Thyroid gland (tissue), 4 donors: ENCODE data around the gene S100A7. TPM values are rescaled to one million over a fixed set of nuclear protein-coding genes. Genes with fewer than 3 reads are reported as not detected.
"Not testable (repeated sequence)": the region's sequence is repeated elsewhere in the genome, so short reads cannot be mapped to it uniquely, and the experiment has no call there.

Experiments
- DNase-seq, 2 donors: peaks; one replicate each; pipeline ENCODE4 v3.0.0-alpha.2; 2019
- H3K27ac ChIP-seq, 3 donors: fragments of 200-600 bp; sonication (generic); 1 replicate in 2 of 3; 2 replicates in 1 of 3; pipeline ENCODE4 v1.5.1; 2016 to 2019; ENCODE audit warnings: mild to moderate bottlenecking in 1 of 3, moderate library complexity in 1 of 3
- H3K27me3 ChIP-seq: fragments of 200-600 bp; sonication (generic); one replicate; pipeline ENCODE4 v1.5.1; 2019
- H3K36me3 ChIP-seq, 2 donors: fragments of 200-600 bp; sonication (generic); one replicate each; pipeline ENCODE4 v1.5.1; 2016 to 2019
- H3K4me1 ChIP-seq, 2 donors: fragments of 200-600 bp; sonication (generic); one replicate each; pipeline ENCODE4 v1.5.1; 2017 to 2019
- H3K4me3 ChIP-seq, 3 donors: fragments of 200-600 bp; sonication (generic); replicated peaks in 1 of 3; 1 replicate in 2 of 3; 2 replicates in 1 of 3; pipeline ENCODE4 v1.5.1; 2016; ENCODE audit warnings: mild to moderate bottlenecking in 1 of 3
- H3K9me3 ChIP-seq: fragments of 200-600 bp; sonication (generic); one replicate; pipeline ENCODE4 v1.5.1; 2017
- CTCF ChIP-seq, 6 experiments: fragments of 200-600 bp in 3 of 6; fragments of 450-650 bp in 3 of 6; sonication (generic) in 3 of 6; IDR thresholded peaks; one replicate each; pipeline ENCODE4 v1.5.1; 2016 to 2019; ENCODE audit warnings: antibody characterized with exemption in 6 of 6, mild to moderate bottlenecking in 2 of 6, inconsistent platforms in 1 of 6, moderate library complexity in 1 of 6
- POLR2A ChIP-seq, 2 donors: fragments of 450-650 bp; IDR thresholded peaks; one replicate each; pipeline ENCODE4 v1.6.1; 2017; ENCODE audit warnings: antibody characterized with exemption in 2 of 2, mild to moderate bottlenecking in 2 of 2, moderate library complexity in 1 of 2
- WGBS, 2 donors: methylation state at CpG; one replicate each; pipeline ENCODE4 v1.1.5; 2017; 5-methylcytosine and 5-hydroxymethylcytosine counted together
- intact Hi-C: fragments of 100-400 bp; cut with DNase I; formaldehyde crosslinking; loops from one replicate; pipeline ENCODE4 v1.15.1; 2023
- total RNA-seq, 4 donors: library from RNA; depleted of rRNA; stranded (reverse); fragments of >200 nt; gene quantifications; one replicate each; pipeline ENCODE4 v1.2.3, GENCODE V29; 2016

Gene S100A7
- total RNA-seq, 4 donors from 2014 or later, result not detected

GRCh38 chr1:153417136-153417888 is 43.1 kb downstream of the S100A7 start:
- H3K4me3 ChIP-seq, result no peak overlapping the region
- no peaks in the 10 kb centered on the region for H3K9me3 ChIP-seq
- no peaks in the 10 kb centered on the region for H3K4me1 ChIP-seq
- H3K27ac ChIP-seq, result no peak overlapping the region
- WGBS, 2 donors, result 78 to 83% methylated on average over 12 of the region's 12 CpGs
- no peaks in the 10 kb centered on the region for H3K36me3 ChIP-seq
- no peak for DNase-seq
- no peaks in the 10 kb centered on the region for H3K27me3 ChIP-seq
- TF ChIP-seq POLR2A (IDR thresholded peaks at IDR 0.05) (no peak), CTCF (IDR thresholded peaks at IDR 0.05) (no peak)
- intact Hi-C loops, result no loop called here

GRCh38 chr1:153415850-153416570 is 44.4 kb downstream of the S100A7 start, which contains the start of gene S100A7A:
Gene S100A7A (plus strand): TSS chr1:153416520. CDS start chr1:153418083, 1,563 bp downstream.
- H3K9me3 ChIP-seq, result no peaks in the 10 kb centered on the region
- intact Hi-C loops, result no loop called here
- H3K4me3 ChIP-seq, result no peak within 1 kb of the TSS
- no peaks in the 10 kb centered on the region for H3K36me3 ChIP-seq
- TF ChIP-seq CTCF (IDR thresholded peaks at IDR 0.05), result no peak
- no peak for TF ChIP-seq POLR2A (IDR thresholded peaks at IDR 0.05)
- H3K27me3 ChIP-seq, result no peaks in the 10 kb centered on the region
- DNase-seq, result no peak
- no peak within 1 kb of the TSS for H3K27ac ChIP-seq
- no peaks in the 10 kb centered on the region for H3K4me1 ChIP-seq
- 68 to 74% methylated on average over 6 of the region's 6 CpGs for WGBS, 2 donors

- H3K4me3 ChIP-seq, H3K27me3 ChIP-seq, DNase-seq: not testable (repeated sequence)
Observed at GRCh38 chr1:153413961-153414360, 46.5 kb downstream of the S100A7 start.

More at GRCh38 chr1:153413961-153414360, 46.5 kb downstream of the S100A7 start:
- H3K4me1 ChIP-seq, H3K36me3 ChIP-seq, H3K9me3 ChIP-seq, intact Hi-C loops, H3K27ac ChIP-seq: not testable (repeated sequence)

Other genes starting within 250 kb of the S100A7 start
- gene PRR9, start 243.1 kb downstream of the S100A7 start, total RNA-seq, result not detected
- not detected for gene LORICRIN, start 201.0 kb downstream of the S100A7 start, total RNA-seq
- gene PGLYRP3, start 147.7 kb downstream of the S100A7 start, total RNA-seq, result not detected
- not detected for gene PGLYRP4, start 111.8 kb downstream of the S100A7 start, total RNA-seq
- gene S100A9, start 102.8 kb downstream of the S100A7 start, total RNA-seq, result 100 to 1,000 TPM in 1 of 4 donors, 10 to 100 TPM in 3; 36.2 to 285 (median 66.0) TPM
- gene S100A12, start 85.0 kb downstream of the S100A7 start, total RNA-seq, result not detected
- gene S100A8, start 69.6 kb downstream of the S100A7 start, total RNA-seq, result 10 to 100 TPM in 1 of 4 donors, 1 to 10 TPM in 2, not detected in 1; 2.8 to 35.6 (median 6.2) TPM
- not detected for gene S100A7A, start 44.1 kb downstream of the S100A7 start, total RNA-seq
- 100 to 1,000 TPM; 128 to 573 (median 360) TPM for gene S100A6, start 75.3 kb upstream of the S100A7 start, total RNA-seq
- 10 to 100 TPM in 1 of 4 donors, 1 to 10 TPM in 3; 2.2 to 12.6 (median 6.5) TPM for gene S100A5, start 80.3 kb upstream of the S100A7 start, total RNA-seq
- gene S100A4, start 85.2 kb upstream of the S100A7 start, total RNA-seq, result 100 to 1,000 TPM in 2 of 4 donors, 10 to 100 TPM in 2; 57.3 to 251 (median 133) TPM
- gene S100A3, start 88.6 kb upstream of the S100A7 start, total RNA-seq, result 1 to 10 TPM in 1 of 4 donors, under 1 TPM in 1, not detected in 2; 0.83 to 1.7 TPM
- 10 to 100 TPM in 1 of 4 donors, 1 to 10 TPM in 3; 2.6 to 10.1 (median 5.9) TPM for gene S100A2, start 105.2 kb upstream of the S100A7 start, total RNA-seq
- 100 to 1,000 TPM in 1 of 4 donors, 10 to 100 TPM in 3; 62.7 to 104 (median 76.3) TPM for gene S100A16, start 152.5 kb upstream of the S100A7 start, total RNA-seq
- gene S100A14, start 155.7 kb upstream of the S100A7 start, total RNA-seq, result 100 to 1,000 TPM; 112 to 175 (median 132) TPM
- 100 to 1,000 TPM; 219 to 545 (median 343) TPM for gene S100A13, start 166.9 kb upstream of the S100A7 start, total RNA-seq
- gene S100A1, start 167.8 kb upstream of the S100A7 start, total RNA-seq, result 100 to 1,000 TPM; 139 to 498 (median 231) TPM
- gene CHTOP, start 173.4 kb upstream of the S100A7 start, total RNA-seq, result 100 to 1,000 TPM in 3 of 4 donors, 10 to 100 TPM in 1; 99.1 to 124 (median 105) TPM
- 10 to 100 TPM; 52.0 to 71.9 (median 63.9) TPM for gene SNAPIN, start 198.1 kb upstream of the S100A7 start, total RNA-seq
- 100 to 1,000 TPM; 111 to 167 (median 151) TPM for gene ILF2, start 210.3 kb upstream of the S100A7 start, total RNA-seq
- gene NPR1, start 218.0 kb upstream of the S100A7 start, total RNA-seq, result 10 to 100 TPM; 20.9 to 35.1 (median 30.0) TPM